Fibroblast of lung (primary cell): ENCODE results near the gene LANCL1. TPM values are rescaled to one million over a fixed set of nuclear protein-coding genes. Genes with fewer than 3 reads are reported as not detected.

Experiments used
- DNase-seq, 2 donors: peaks; one replicate each; pipeline versions ENCODE4 v3.0.0 to v3.0.0-alpha.2; 2010; ENCODE audit warnings: low read depth in 2 of 2
- H2AFZ ChIP-seq: 2 replicates; pipeline ENCODE4 v1.5.1; 2012; ENCODE audit warnings: low read length, control low read depth, inconsistent platforms
- H3K27ac ChIP-seq: 2 replicates; pipeline ENCODE4 v1.5.1; 2011; ENCODE audit warnings: low read length, control low read depth; ENCODE audit not compliant: insufficient read depth
- H3K27me3 ChIP-seq: 2 replicates; pipeline ENCODE4 v1.5.1; 2011; ENCODE audit warnings: mild to moderate bottlenecking, low read length; ENCODE audit not compliant: control insufficient read depth, insufficient read depth
- H3K36me3 ChIP-seq: 2 replicates; pipeline ENCODE4 v1.5.1; 2011; ENCODE audit warnings: low read length; ENCODE audit not compliant: control insufficient read depth, insufficient read depth
- H3K4me1 ChIP-seq: 2 replicates; pipeline ENCODE4 v1.5.1; 2011; ENCODE audit warnings: low read length; ENCODE audit not compliant: control insufficient read depth, insufficient read depth; ENCODE audit errors: extremely low read depth
- H3K4me2 ChIP-seq: 2 replicates; pipeline ENCODE4 v1.5.1; 2011; ENCODE audit warnings: low read length, control low read depth; ENCODE audit not compliant: insufficient read depth; ENCODE audit errors: extremely low read depth
- H3K4me3 ChIP-seq, 4 experiments: fragments of 200-600 bp in 1 of 4; sonication (generic) in 1 of 4; replicated peaks in 1 of 4; 2 replicates each; pipeline ENCODE4 v1.5.1; 2011 to 2016; ENCODE audit warnings: low read length in 4 of 4, low read depth in 3 of 4, mild to moderate bottlenecking in 3 of 4, control low read depth in 2 of 4, inconsistent platforms in 1 of 4, mixed read lengths in 1 of 4; ENCODE audit not compliant: insufficient read depth in 1 of 4; ENCODE audit errors: control extremely low read depth in 1 of 4
- H3K79me2 ChIP-seq: 2 replicates; pipeline ENCODE4 v1.5.1; 2012; ENCODE audit warnings: mild to moderate bottlenecking, low read length, inconsistent platforms; ENCODE audit not compliant: control insufficient read depth, insufficient read depth
- H3K9ac ChIP-seq: 2 replicates; pipeline ENCODE4 v1.5.1; 2011; ENCODE audit warnings: mild to moderate bottlenecking, low read length, control low read depth; ENCODE audit not compliant: insufficient read depth
- H3K9me3 ChIP-seq: 2 replicates; pipeline ENCODE4 v1.5.1; 2012; ENCODE audit warnings: low read depth, low read length; ENCODE audit not compliant: control insufficient read depth, insufficient read depth
- H4K20me1 ChIP-seq: 2 replicates; pipeline ENCODE4 v1.5.1; 2011; ENCODE audit warnings: low read length; ENCODE audit not compliant: control insufficient read depth, insufficient read depth; ENCODE audit errors: extremely low read depth
- CTCF ChIP-seq, 2 donors: IDR thresholded peaks in 1 of 2; conservative IDR thresholded peaks in 1 of 2; 1 replicate in 1 of 2; 2 replicates in 1 of 2; pipeline ENCODE4 v1.5.1; 2011 to 2012; ENCODE audit warnings: low read length in 2 of 2, control low read depth in 1 of 2, inconsistent platforms in 1 of 2, low read depth in 1 of 2, mild to moderate bottlenecking in 1 of 2
- EZH2 ChIP-seq: IDR thresholded peaks from 2 replicates; pipeline ENCODE4 v1.5.1; 2012; ENCODE audit warnings: low read length, control low read depth, mild to moderate bottlenecking; ENCODE audit errors: missing control alignments
- polyA plus RNA-seq, 2 donors: library from polyadenylated mRNA; depleted of rRNA in 1 of 2; stranded (reverse) in 1 of 2; unstranded in 1 of 2; fragments of >200 nt; gene quantifications; 2 replicates each; pipeline ENCODE4 v1.2.1, GENCODE V29; 2011 to 2012; ENCODE audit warnings: missing spikeins in 1 of 2
- total RNA-seq: library from RNA; depleted of rRNA; stranded (reverse); fragments of >200 nt; gene quantifications from 2 replicates; pipeline ENCODE4 v1.2.1, GENCODE V29; 2014

LANCL1 gene
- total and polyA plus RNA-seq, 2 donors (not counting 1 experiment from before 2014, with no cell fraction given) = 56.1 to 71.8 TPM

- no peak overlapping the region for H3K4me2 ChIP-seq
- H3K9me3 ChIP-seq = no peaks in the 10 kb centered on the region
- H4K20me1 ChIP-seq = no peaks in the 10 kb centered on the region
- DNase-seq = no peak
- H3K4me3 ChIP-seq = no peak overlapping the region
- H3K27me3 ChIP-seq = no peaks in the 10 kb centered on the region
- H2AFZ ChIP-seq = no peak overlapping the region
- no peak for TF ChIP-seq CTCF (conservative IDR thresholded peaks at IDR 0.05 in 1 of 2, IDR thresholded peaks at IDR 0.05 in 1 of 2; ENCODE audit: low read depth in 1 of 2, low read length in 2 of 2)
- TF ChIP-seq EZH2 = no peak
- H3K36me3 ChIP-seq = peaks cover 6% of the 10 kb centered on the region
- no peak overlapping the region for H3K27ac ChIP-seq
- no peaks in the 10 kb centered on the region for H3K79me2 ChIP-seq
- H3K4me1 ChIP-seq = no peaks in the 10 kb centered on the region
- no peak overlapping the region for H3K9ac ChIP-seq
Measured at GRCh38 chr2:210459407-210459806, 17.2 kb downstream of the LANCL1 start.

- no peak overlapping the region for H2AFZ ChIP-seq
- no peak overlapping the region for H3K4me2 ChIP-seq
- H3K79me2 ChIP-seq = no peaks in the 10 kb centered on the region
- H3K27me3 ChIP-seq = no peaks in the 10 kb centered on the region
- no peak for DNase-seq
- H3K9me3 ChIP-seq = no peaks in the 10 kb centered on the region
- H3K9ac ChIP-seq = no peak overlapping the region
- no peak overlapping the region for H3K4me3 ChIP-seq
- peaks cover 6% of the 10 kb centered on the region for H3K36me3 ChIP-seq
- H4K20me1 ChIP-seq = no peaks in the 10 kb centered on the region
- no peaks in the 10 kb centered on the region for H3K4me1 ChIP-seq
- TF ChIP-seq EZH2 (no peak), CTCF (conservative IDR thresholded peaks at IDR 0.05 in 1 of 2, IDR thresholded peaks at IDR 0.05 in 1 of 2; ENCODE audit: low read depth in 1 of 2, low read length in 2 of 2) (no peak)
- H3K27ac ChIP-seq = no peak overlapping the region
Measured at GRCh38 chr2:210458395-210458794, 18.2 kb downstream of the LANCL1 start.

GRCh38 chr2:210456571-210456970 lies 20.0 kb downstream of the LANCL1 start:
- no peak overlapping the region for H3K4me2 ChIP-seq
- no peaks in the 10 kb centered on the region for H3K27me3 ChIP-seq
- no peaks in the 10 kb centered on the region for H3K9me3 ChIP-seq
- DNase-seq = no peak
- H4K20me1 ChIP-seq = no peaks in the 10 kb centered on the region
- peaks cover 6% of the 10 kb centered on the region for H3K36me3 ChIP-seq
- H2AFZ ChIP-seq = no peak overlapping the region
- H3K27ac ChIP-seq = no peak overlapping the region
- no peak overlapping the region for H3K9ac ChIP-seq
- H3K4me3 ChIP-seq = no peak overlapping the region
- no peaks in the 10 kb centered on the region for H3K4me1 ChIP-seq
- no peaks in the 10 kb centered on the region for H3K79me2 ChIP-seq
- TF ChIP-seq CTCF (conservative IDR thresholded peaks at IDR 0.05 in 1 of 2, IDR thresholded peaks at IDR 0.05 in 1 of 2; ENCODE audit: low read depth in 1 of 2, low read length in 2 of 2) (no peak), EZH2 (no peak)
